Measurements from ENCODE around the gene CDK14. TPM values are rescaled to one million over a fixed set of nuclear protein-coding genes. Genes with fewer than 3 reads are reported as not detected.
A peak's percentile ranks its signal among the peaks of the same experiment; 100 is the strongest.

Gene CDK14
- total RNA-seq, 1 donor from 2014 or later: 52.3 TPM

- Histone ChIP-seq H3F3A (ENCODE audit: low read depth) (no peaks in the 10 kb centered on the region), H3K27ac (peak overlapping the region; percentile 36), H3K9me3 (ENCODE audit: low read depth) (no peaks in the 10 kb centered on the region), H2AFZ (replicated peaks) (no peak overlapping the region), H3K79me2 (ENCODE audit: low read depth) (peaks cover 79% of the 10 kb centered on the region), H3K36me3 (no peaks in the 10 kb centered on the region), H3K9ac (no peak overlapping the region), H3K27me3 (no peaks in the 10 kb centered on the region), H4K20me1 (ENCODE audit: low read depth) (peaks cover 14% of the 10 kb centered on the region), H3K4me3 (no peak overlapping the region), H3K4me2 (peak overlapping the region; percentile 24), H3K4me1 (peaks cover 12% of the 10 kb centered on the region)
- H3K27ac Mint-ChIP-seq: no peak overlapping the region
- no peak overlapping the region for H3K4me3 Mint-ChIP-seq
- TF ChIP-seq CTCF (IDR thresholded peaks at IDR 0.05): no peak
- peaks cover 3% of the 10 kb centered on the region for H3K27me3 Mint-ChIP-seq (ENCODE audit: insufficient read depth, low read depth)
- peaks cover 7% of the 10 kb centered on the region for H3K4me1 Mint-ChIP-seq
- H3K9me3 Mint-ChIP-seq: peaks cover 6% of the 10 kb centered on the region
- DNase-seq (ENCODE audit: low spot score): no peak
- peaks cover 49% of the 10 kb centered on the region for H3K36me3 Mint-ChIP-seq
Observed at GRCh38 chr7:90610105-90610504, 14.0 kb downstream of the CDK14 start.

GRCh38 chr7:90611115-90611514, 15.0 kb downstream of the CDK14 start:
- H3K36me3 ChIP-seq: no peaks in the 10 kb centered on the region
- H3K4me3 ChIP-seq: no peak overlapping the region
- Mint-ChIP-seq H3K9me3 (peaks cover 12% of the 10 kb centered on the region), H3K27ac (no peak overlapping the region), H3K4me3 (no peak overlapping the region), H3K4me1 (peaks cover 4% of the 10 kb centered on the region), H3K27me3 (ENCODE audit: insufficient read depth, low read depth) (peaks cover 3% of the 10 kb centered on the region), H3K36me3 (peaks cover 51% of the 10 kb centered on the region)
- no peak overlapping the region for H3K27ac ChIP-seq
- H3K9me3 ChIP-seq (ENCODE audit: low read depth): no peaks in the 10 kb centered on the region
- H3K4me1 ChIP-seq: peaks cover 18% of the 10 kb centered on the region
- H3F3A ChIP-seq (ENCODE audit: low read depth): no peaks in the 10 kb centered on the region
- TF ChIP-seq EZH2phosphoT487 (IDR thresholded peaks at IDR 0.05): no peak
- TF ChIP-seq CTCF (IDR thresholded peaks at IDR 0.05): no peak
- TF ChIP-seq EZH2 (IDR thresholded peaks at IDR 0.05): no peak
- no peak overlapping the region for H2AFZ ChIP-seq (replicated peaks)
- no peak for DNase-seq (ENCODE audit: low spot score)
- H3K4me2 ChIP-seq: no peak overlapping the region
- peaks cover 81% of the 10 kb centered on the region for H3K79me2 ChIP-seq (ENCODE audit: low read depth)
- H3K27me3 ChIP-seq: no peaks in the 10 kb centered on the region
- H4K20me1 ChIP-seq (ENCODE audit: low read depth): peaks cover 4% of the 10 kb centered on the region
- H3K9ac ChIP-seq: no peak overlapping the region

GRCh38 chr7:90613088-90613498, 17.0 kb downstream of the CDK14 start:
- Histone ChIP-seq H3K27ac (no peak overlapping the region), H2AFZ (replicated peaks) (no peak overlapping the region), H3K27me3 (no peaks in the 10 kb centered on the region), H3K9ac (no peak overlapping the region), H3K9me3 (ENCODE audit: low read depth) (no peaks in the 10 kb centered on the region), H3K4me3 (no peak overlapping the region), H3K4me1 (peaks cover 21% of the 10 kb centered on the region), H3F3A (ENCODE audit: low read depth) (no peaks in the 10 kb centered on the region), H3K4me2 (no peak overlapping the region), H3K79me2 (ENCODE audit: low read depth) (peaks cover 82% of the 10 kb centered on the region), H4K20me1 (ENCODE audit: low read depth) (peaks cover 4% of the 10 kb centered on the region), H3K36me3 (no peaks in the 10 kb centered on the region)
- no peak for DNase-seq (ENCODE audit: low spot score)
- Mint-ChIP-seq H3K4me1 (peaks cover 4% of the 10 kb centered on the region), H3K9me3 (peaks cover 16% of the 10 kb centered on the region), H3K4me3 (no peak overlapping the region), H3K27me3 (ENCODE audit: insufficient read depth, low read depth) (peaks cover 3% of the 10 kb centered on the region), H3K27ac (no peak overlapping the region), H3K36me3 (peaks cover 49% of the 10 kb centered on the region)
- no peak for TF ChIP-seq EZH2 (IDR thresholded peaks at IDR 0.05)
- no peak for TF ChIP-seq CTCF (IDR thresholded peaks at IDR 0.05)
